HCT116 (cell line): ENCODE measurements around the gene CTNNB1.

Experiments used
- CTCF ChIP-seq, 3 experiments: fragments of 200-600 bp in 1 of 3; sonication (generic) in 1 of 3; IDR thresholded peaks in 2 of 3; conservative IDR thresholded peaks in 1 of 3; 2 replicates each; pipeline ENCODE4 v1.5.1; 2012 to 2017; ENCODE audit warnings: low read depth in 2 of 3, low read length in 2 of 3, antibody characterized with exemption in 1 of 3, borderline replicate concordance in 1 of 3, control low read depth in 1 of 3, mild to moderate bottlenecking in 1 of 3, mixed read lengths in 1 of 3, mixed run types in 1 of 3, moderate library complexity in 1 of 3; ENCODE audit not compliant: insufficient read depth in 1 of 3
- EZH2 ChIP-seq: fragments of 200-600 bp; sonication (generic); IDR thresholded peaks from 2 replicates; pipeline ENCODE4 v1.6.1; 2017; ENCODE audit warnings: antibody characterized with exemption, mixed run types
- JUND ChIP-seq: IDR thresholded peaks from 2 replicates; pipeline ENCODE4 v1.6.1; 2012

- TF ChIP-seq EZH2 (no peak), JUND (no peak), CTCF (IDR thresholded peaks at IDR 0.05 in 2 of 3, conservative IDR thresholded peaks at IDR 0.05 in 1 of 3; ENCODE audit: borderline replicate concordance in 1 of 3, insufficient read depth in 1 of 3, low read depth in 2 of 3, low read length in 2 of 3) (no peak)
These were observed 35.9 kb upstream of the CTNNB1 start for GRCh38 chr3:41163421-41163820.
